Epithelial cell of umbilical artery (primary cell): ENCODE data around the gene CCDC77. TPM values are rescaled to one million over a fixed set of nuclear protein-coding genes. Genes with fewer than 3 reads are reported as not detected.

Source experiments
- total RNA-seq: library from RNA; depleted of rRNA; stranded (reverse); fragments of >200 nt; gene quantifications from 2 replicates; pipeline ENCODE4 v1.2.3, GENCODE V29; 2014

The CCDC77 gene
- total RNA-seq, result 8.1 and 8.5 TPM in 2 replicates

DNA sequence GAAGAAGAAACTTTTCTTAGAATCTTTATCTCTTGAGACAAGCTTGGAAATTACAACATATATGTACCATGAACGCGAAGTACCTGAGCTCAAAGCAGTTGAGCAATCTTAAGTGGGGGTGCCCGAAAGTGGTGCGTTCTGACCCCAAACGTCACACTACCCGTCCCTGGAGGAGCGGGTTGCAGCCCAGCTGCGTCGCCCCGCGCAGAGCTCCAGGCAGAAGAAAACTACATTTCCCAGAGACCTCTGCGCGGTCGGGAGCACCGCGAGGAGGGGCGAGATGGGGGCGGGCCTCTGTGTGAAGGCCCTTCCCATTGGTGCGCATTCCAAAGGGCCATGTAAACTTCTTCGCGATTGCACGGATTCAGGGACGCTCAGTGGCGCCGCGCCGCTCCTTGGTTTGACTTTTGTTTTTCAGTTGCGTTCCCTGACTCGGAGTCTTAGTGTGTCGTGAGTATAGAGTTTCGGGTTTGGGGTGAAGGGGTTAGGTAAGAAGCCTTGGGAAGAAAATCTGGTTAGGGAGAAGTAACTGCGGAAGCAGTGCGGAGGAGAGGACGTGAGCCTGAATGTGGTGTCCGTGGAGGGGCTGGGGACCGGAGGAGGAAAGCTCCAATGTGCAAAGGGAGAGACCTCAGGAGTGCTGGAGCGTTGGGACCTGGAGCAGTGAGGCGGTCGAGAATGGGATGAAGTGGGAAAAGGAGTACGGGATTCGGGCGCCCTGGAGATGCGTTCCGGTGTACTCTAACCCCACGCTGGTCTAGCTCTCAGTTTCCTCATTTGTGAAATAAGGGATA is at the start of gene CCDC77:
Gene CCDC77, plus strand, starts transcription at position 410 of the 794 bp plus-strand sequence. CDS start 7,740 bp downstream, outside the sequence.

DNA sequence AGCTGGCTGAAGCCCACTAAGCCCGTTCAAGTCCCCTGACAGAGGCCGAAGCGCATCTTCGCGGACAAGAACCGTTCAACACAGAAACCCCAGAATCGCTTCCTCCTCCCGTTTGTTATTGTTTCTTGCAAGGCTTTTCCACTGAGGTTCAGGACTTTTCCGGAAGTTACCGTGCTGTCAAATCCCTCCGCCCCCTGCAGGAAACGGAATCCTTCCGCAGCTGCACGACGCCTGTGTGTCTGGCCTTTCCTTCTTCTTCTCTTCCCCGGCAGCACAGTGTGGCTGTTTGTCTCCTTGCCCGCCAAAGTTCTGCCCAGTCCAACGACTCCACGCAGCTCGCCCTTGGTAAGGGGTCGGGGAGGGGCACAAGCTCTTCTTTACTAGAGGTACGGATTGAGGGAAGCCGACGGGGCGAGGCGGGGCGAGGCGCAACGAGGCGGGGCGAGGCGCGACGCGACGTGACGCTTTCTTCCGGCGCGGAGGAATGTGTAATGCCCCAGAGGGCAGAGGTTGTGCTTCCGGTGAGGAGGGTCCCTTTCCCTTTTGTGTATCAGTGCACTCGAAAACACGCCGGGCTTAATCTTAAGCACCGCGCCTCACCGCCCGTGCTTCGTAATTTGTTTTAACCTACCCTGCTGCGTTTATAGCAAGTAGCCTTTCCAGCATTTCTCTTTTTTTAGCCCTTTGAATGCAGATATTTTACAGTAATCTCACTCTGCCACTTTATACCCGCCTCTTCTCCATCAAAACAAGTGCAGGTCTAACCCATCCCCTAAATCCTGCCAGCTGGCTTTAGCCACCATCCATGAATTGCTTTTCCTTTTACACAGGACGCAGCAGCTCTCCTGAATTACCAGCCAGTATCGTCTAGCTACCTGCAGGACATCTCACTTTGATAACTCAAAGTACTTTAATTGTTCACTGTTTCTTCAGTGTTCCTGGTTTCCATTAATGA is 12.0 kb upstream of the CCDC77 start, which contains the start of gene KDM5A:
Gene KDM5A, minus strand, starts transcription at position 179 of the 955 bp plus-strand sequence. CDS start 229 bp downstream, outside the sequence.

DNA sequence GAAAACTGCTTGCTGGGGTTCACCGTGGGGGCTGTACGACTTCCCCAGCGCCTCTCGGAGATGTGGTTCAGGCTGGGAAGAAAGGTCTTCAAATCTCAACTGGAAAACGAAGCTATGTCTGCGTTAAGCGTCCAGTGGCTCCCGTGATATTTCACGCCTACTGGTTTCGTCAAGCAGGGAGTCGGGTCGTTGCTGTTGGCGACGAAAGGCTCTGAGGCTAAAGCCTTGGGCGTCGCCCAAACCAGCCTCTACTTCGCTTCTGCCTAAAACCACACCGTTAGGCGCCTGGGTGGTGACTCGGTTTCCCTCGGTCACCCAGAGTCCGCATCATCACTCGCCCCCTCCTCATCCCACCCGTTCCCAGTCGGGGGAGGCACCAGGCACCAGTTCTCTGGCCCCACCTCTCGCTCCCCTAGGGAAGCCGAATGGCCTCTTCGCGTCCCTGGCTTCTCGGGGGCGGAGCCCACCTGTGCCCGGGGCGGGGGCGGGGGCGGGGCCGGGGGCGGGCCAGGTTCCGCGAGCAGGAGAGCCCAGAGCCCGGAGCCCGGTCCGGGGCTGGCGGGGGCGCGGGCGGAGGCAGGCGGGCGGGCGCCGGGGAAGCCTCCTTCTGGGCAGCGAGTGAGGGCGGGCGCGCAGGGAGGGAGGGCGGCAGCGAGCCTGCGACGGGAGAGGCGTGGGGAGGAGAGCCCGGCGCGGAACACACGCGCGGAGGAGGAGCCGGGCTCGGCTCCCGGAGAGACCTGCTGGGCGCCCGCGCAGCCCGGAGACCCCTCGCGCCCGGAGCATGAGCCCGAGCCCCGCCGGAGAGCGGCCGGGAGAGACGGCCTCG is 58.2 kb downstream of the CCDC77 start, which contains the start of gene B4GALNT3:
Gene B4GALNT3, plus strand, starts transcription at position 510 of the 829 bp plus-strand sequence. CDS start 438 bp downstream, outside the sequence.

Other genes with a start within 250 kb of the CCDC77 start
- gene SLC6A12, start 187.5 kb upstream of the CCDC77 start, total RNA-seq, result not detected in 2 replicates
- not detected in 2 replicates for gene SLC6A13, start 138.8 kb upstream of the CCDC77 start, total RNA-seq
- 57.1 and 61.4 TPM in 2 replicates for gene KDM5A, start 12.3 kb upstream of the CCDC77 start, total RNA-seq
- not detected in 2 replicates for gene B4GALNT3, start 58.3 kb downstream of the CCDC77 start, total RNA-seq